GM12873 (cell line): ENCODE results near the gene SUCLG2.

Experiments used
- TF ChIP-seq, protein P1 (sequence below): IDR thresholded peaks from 2 replicates; pipeline ENCODE4 v1.5.1; 2012; ENCODE audit warnings: low read depth, mild to moderate bottlenecking, moderate library complexity, low read length, control low read depth; ENCODE audit not compliant: insufficient read depth; ENCODE audit errors: missing control alignments

SUCLG2 gene

DNA sequence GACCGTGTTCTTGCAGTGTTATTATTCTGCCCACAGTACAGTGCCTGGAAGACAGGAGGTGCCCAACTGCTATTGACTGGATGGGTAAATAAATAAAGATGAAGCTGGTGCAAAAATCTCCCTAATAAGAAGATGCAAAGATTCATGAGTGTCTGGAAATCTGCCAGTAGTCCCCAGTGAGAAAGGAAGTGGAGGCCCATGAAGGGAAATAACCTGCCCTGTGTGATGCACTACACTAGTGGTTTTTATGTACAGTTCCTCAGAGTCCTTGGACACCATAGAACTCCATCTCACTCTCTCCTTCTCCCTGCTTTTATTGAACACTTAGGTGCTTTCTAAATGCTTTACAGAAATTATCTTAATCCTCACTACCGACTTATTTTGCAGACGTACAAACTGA lies 8.3 kb upstream of the SUCLG2 start:
- TF ChIP-seq, protein P1, sequence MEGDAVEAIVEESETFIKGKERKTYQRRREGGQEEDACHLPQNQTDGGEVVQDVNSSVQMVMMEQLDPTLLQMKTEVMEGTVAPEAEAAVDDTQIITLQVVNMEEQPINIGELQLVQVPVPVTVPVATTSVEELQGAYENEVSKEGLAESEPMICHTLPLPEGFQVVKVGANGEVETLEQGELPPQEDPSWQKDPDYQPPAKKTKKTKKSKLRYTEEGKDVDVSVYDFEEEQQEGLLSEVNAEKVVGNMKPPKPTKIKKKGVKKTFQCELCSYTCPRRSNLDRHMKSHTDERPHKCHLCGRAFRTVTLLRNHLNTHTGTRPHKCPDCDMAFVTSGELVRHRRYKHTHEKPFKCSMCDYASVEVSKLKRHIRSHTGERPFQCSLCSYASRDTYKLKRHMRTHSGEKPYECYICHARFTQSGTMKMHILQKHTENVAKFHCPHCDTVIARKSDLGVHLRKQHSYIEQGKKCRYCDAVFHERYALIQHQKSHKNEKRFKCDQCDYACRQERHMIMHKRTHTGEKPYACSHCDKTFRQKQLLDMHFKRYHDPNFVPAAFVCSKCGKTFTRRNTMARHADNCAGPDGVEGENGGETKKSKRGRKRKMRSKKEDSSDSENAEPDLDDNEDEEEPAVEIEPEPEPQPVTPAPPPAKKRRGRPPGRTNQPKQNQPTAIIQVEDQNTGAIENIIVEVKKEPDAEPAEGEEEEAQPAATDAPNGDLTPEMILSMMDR: no peak

DNA sequence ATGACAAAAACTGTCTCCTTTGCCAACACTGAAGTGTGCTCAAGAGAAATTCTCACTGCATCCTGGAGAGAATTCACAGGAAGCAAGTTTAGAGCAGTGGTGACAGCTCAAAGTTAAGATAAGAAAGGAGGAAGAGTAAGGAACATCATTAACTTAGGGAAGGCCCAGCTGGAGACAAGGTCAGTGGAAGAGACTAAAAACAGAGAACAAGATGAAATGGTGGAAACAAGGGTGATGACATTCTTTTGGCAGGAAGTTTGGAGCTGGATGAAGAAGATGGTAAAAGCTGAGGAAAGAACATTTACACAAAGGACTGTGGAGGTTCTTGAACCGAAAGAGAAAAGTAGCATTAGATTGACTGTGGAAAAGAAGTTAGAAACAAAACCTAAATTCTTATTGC lies 6.7 kb upstream of the SUCLG2 start:
- TF ChIP-seq, protein P1: no peak

DNA sequence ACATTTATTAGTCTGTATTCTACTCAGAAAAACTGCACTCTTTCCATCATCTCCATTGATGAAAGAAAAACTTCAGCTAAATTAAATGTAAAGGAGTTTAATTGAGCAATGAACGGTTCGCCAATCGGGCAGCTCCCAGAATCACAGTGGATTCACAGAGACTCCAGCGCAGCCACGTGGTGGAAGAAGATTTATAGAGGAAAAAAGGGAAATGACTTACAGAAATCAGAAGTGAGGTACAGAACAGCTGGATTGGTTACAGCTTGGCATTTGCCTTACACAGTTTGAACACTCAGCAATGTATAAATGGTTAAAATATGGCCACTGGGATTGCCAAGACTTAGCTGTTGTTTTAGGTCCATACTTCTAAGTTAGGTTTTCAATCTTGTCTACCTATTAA lies 2.8 kb upstream of the SUCLG2 start:
- TF ChIP-seq, protein P1: no peak

DNA sequence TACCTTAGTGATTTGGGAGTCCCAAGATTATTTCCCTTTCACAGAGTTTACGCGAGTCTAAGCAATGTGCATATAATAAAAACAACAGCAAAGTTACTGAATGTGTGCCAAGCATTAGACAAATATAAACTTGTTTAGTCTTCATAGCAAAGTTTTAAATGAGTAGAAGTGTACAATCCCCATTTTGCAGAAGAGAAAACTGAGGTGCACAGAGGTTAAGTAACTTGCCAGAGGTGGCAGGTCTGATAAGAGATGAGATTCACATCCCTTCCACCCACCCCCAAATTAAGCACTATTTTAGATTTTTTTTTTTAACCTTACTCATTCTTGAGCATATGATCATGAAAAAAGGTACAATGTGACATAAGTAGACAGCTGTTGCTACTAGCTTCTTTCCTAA lies 2.2 kb upstream of the SUCLG2 start:
- TF ChIP-seq, protein P1: no peak

DNA sequence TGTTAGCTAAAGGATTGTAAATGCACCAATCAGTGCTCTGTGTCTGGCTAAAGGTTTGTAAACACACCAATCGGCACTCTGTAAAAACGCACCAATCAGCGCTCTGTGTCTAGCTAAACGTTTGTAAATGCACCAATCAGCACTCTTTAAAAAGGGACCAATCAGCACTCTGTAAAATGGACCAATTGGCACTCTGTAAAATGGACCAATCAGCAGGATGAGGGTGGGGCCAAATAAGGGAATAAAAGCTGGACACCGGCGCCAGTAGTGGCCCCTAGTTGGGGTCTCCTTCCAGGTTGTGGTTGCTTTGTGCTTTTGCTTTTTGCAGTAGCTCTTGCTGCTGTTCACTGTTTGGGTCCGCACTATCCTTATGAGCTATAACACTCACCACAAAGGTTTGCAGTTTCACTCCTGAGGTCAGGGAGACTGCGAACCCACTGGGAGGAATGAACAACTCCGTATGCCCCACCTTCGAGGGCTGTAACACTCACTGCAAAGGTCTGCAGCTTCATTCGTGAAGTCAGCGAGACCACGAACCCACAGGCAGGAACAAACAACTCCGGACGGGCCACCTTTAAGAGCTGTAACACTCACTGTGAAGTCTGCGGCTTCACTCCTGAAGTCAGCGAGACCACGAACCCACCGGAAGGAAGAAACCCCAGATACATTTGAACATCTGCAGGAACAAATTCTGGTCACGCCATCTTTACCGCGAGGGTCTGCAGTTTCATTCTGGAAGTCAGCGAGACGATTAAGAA lies 1.1 kb upstream of the SUCLG2 start:
- TF ChIP-seq, protein P1: no peak

DNA sequence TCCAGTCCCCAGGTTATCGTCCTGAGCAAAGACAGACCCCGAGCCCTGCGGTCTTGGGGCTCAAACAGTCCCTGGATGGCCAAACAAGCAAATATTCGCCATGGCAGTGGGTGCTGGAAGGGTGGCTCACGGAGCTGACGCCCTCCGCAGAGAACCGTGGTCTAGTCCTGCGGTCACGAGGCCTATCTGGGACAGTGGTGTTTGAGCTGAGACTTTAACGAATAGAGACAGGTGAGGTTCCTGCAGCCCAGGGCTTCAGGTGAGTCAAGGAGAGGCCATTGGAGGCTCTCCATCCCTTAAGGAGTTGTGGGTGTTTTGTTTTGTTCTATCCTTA lies 399 bp upstream of the SUCLG2 start:
- TF ChIP-seq, protein P1: no peak

DNA sequence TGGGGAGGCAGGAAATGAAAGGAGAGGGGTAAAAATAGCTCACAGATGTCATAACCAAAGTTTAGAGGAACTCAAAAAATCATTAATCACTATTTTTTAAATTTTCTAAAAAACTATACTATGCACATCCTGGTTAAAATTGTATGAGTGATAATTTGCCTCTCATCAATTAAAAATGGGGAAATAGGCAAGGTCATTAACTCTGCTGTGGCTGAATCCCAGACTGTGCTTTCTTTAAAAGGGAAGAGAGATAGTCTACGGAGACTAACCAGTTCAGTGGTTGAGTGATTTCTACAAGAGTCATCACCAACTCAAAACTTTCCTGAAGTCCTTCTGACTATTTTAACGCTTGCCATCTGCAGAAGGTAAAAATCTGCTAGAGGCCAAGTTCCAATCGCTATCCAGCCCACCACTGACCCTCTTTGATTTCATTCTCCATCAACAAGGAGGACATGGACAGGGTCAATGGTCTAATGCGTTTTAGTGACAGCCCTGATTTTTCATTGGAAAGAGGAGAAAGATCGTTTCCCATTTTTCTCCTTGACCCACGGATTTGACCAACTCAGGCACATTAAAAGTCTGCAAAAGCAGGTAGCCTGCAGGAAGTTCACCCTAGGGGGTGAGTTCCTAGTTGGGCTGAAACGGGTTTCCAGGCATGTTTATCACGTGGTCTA lies 850 bp downstream of the SUCLG2 start:
- TF ChIP-seq, protein P1: no peak
